HepG2 (cell line): Measurements from ENCODE around the gene ZNF22. TPM values are rescaled to one million over a fixed set of nuclear protein-coding genes. Genes with fewer than 3 reads are reported as not detected.

Experiments used
- AGO1 ChIP-seq: fragments of 200-400 bp; formaldehyde crosslinking; IDR thresholded peaks from 2 replicates; pipeline ENCODE4 v1.6.1; 2017; ENCODE audit warnings: mild to moderate bottlenecking, low read depth, low read length, moderate library complexity; ENCODE audit not compliant: poor library complexity, severe bottlenecking
- GATAD2A ChIP-seq: IDR thresholded peaks from 2 replicates; pipeline ENCODE4 v1.6.1; 2016
- KLF12 ChIP-seq: sonication (generic); formaldehyde crosslinking; IDR thresholded peaks from 2 replicates; pipeline ENCODE4 v1.4.0; 2020; ENCODE audit warnings: missing genetic modification reagents, borderline replicate concordance
- PRDM10 ChIP-seq: sonication (generic); formaldehyde crosslinking; IDR thresholded peaks from 2 replicates; pipeline ENCODE4 v1.4.0; 2020; ENCODE audit warnings: low read depth, missing genetic modification reagents
- TOE1 ChIP-seq: sonication (generic); formaldehyde crosslinking; IDR thresholded peaks from 2 replicates; pipeline ENCODE4 v1.4.0; 2020; ENCODE audit warnings: mild to moderate bottlenecking, missing genetic modification reagents
- ZMAT3 ChIP-seq: sonication (generic); formaldehyde crosslinking; conservative IDR thresholded peaks from 2 replicates; pipeline ENCODE4 v1.7.0; 2021; ENCODE audit warnings: missing genetic modification reagents
- ZNF224 ChIP-seq: sonication (generic); formaldehyde crosslinking; IDR thresholded peaks from 2 replicates; pipeline ENCODE4 v1.5.0; 2020; ENCODE audit warnings: mild to moderate bottlenecking, missing genetic modification reagents
- ZNF230 ChIP-seq: sonication (generic); formaldehyde crosslinking; IDR thresholded peaks from 2 replicates; pipeline ENCODE4 v1.4.0; 2020; ENCODE audit warnings: mild to moderate bottlenecking, missing genetic modification reagents
- ZNF317 ChIP-seq: sonication (generic); formaldehyde crosslinking; IDR thresholded peaks from 2 replicates; pipeline ENCODE4 v1.5.0; 2020; ENCODE audit warnings: mild to moderate bottlenecking, missing genetic modification reagents
- ZNF460 ChIP-seq: sonication (generic); formaldehyde crosslinking; IDR thresholded peaks from 2 replicates; pipeline ENCODE4 v1.5.1; 2020; ENCODE audit warnings: missing genetic modification reagents, mild to moderate bottlenecking, borderline replicate concordance
- ZNF589 ChIP-seq: sonication (generic); formaldehyde crosslinking; conservative IDR thresholded peaks from 2 replicates; pipeline ENCODE4 v1.8.0; 2022; ENCODE audit warnings: mild to moderate bottlenecking, moderate library complexity, missing genetic modification reagents
- ZUFSP ChIP-seq: sonication (generic); formaldehyde crosslinking; IDR thresholded peaks from 2 replicates; pipeline ENCODE4 v1.9.0; 2021; ENCODE audit warnings: missing genetic modification reagents, mild to moderate bottlenecking, borderline replicate concordance
- polyA plus RNA-seq, 8 experiments: library from polyadenylated mRNA; depleted of rRNA in 3 of 8; stranded (reverse) in 7 of 8; unstranded in 1 of 8; fragments of >200 nt; fragmentation: Illumina TruSeq in 4 of 8; extraction: Trizol in 4 of 8; gene quantifications; 2 replicates each; pipeline versions ENCODE4 v1.2.1 to v1.2.3, GENCODE V29; 2011 to 2016; ENCODE audit warnings: low read depth in 4 of 8, missing spikeins in 1 of 8, mixed read lengths in 1 of 8; ENCODE audit not compliant: insufficient read depth in 1 of 8
- total RNA-seq, 5 experiments: library from RNA; depleted of rRNA; stranded (reverse); fragments of >200 nt; fragmentation: Illumina TruSeq; extraction: Trizol; gene quantifications; 2 replicates each; pipeline ENCODE4 v1.2.3, GENCODE V29; 2016; ENCODE audit warnings: low read depth in 1 of 5
- TF ChIP-seq, protein P1 (sequence below): sonication (generic); formaldehyde crosslinking; IDR thresholded peaks from 2 replicates; pipeline ENCODE4 v1.9.0; 2021; ENCODE audit warnings: mild to moderate bottlenecking, missing genetic modification reagents
- TF ChIP-seq, protein P2 (sequence below): sonication (generic); formaldehyde crosslinking; conservative IDR thresholded peaks from 2 replicates; pipeline ENCODE4 v1.8.0; 2022; ENCODE audit warnings: low read depth, missing genetic modification reagents
- TF ChIP-seq, protein P3 (sequence below): IDR thresholded peaks from 2 replicates; pipeline ENCODE4 v1.6.1; 2016; ENCODE audit warnings: mild to moderate bottlenecking, missing biosample characterization, missing genetic modification reagents

ZNF22 gene
- total and polyA plus RNA-seq, 2 of the 13 experiments (the other 11 are each of a cell fraction or from before 2014, with no cell fraction given) = 0.40 to 1.3 TPM

DNA sequence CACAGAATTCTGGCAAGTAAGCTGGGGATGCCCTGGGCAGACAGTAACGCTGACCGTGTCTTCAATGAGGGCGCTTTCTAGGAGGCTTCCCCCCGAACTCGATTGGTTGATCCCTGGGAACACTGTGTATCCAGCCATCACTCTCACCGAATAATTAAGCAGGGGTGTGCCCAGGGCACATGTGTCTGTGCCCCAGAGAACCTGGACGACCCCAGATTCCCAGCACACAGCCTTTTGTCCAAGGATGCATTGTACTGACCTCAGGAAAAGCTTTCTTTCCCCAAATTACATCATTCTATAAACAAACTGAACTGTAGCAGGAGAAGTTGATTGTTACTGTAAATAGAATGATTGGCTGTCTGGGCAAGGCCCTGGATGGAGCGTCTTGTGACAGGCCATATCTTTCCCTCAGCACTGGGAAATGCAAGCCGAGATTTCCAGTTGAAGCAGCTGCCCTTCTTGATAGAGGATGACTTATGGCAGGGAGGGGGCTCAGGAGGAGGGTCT is 15.5 kb upstream of the ZNF22 start (continued):
- TF ChIP-seq, protein P1, sequence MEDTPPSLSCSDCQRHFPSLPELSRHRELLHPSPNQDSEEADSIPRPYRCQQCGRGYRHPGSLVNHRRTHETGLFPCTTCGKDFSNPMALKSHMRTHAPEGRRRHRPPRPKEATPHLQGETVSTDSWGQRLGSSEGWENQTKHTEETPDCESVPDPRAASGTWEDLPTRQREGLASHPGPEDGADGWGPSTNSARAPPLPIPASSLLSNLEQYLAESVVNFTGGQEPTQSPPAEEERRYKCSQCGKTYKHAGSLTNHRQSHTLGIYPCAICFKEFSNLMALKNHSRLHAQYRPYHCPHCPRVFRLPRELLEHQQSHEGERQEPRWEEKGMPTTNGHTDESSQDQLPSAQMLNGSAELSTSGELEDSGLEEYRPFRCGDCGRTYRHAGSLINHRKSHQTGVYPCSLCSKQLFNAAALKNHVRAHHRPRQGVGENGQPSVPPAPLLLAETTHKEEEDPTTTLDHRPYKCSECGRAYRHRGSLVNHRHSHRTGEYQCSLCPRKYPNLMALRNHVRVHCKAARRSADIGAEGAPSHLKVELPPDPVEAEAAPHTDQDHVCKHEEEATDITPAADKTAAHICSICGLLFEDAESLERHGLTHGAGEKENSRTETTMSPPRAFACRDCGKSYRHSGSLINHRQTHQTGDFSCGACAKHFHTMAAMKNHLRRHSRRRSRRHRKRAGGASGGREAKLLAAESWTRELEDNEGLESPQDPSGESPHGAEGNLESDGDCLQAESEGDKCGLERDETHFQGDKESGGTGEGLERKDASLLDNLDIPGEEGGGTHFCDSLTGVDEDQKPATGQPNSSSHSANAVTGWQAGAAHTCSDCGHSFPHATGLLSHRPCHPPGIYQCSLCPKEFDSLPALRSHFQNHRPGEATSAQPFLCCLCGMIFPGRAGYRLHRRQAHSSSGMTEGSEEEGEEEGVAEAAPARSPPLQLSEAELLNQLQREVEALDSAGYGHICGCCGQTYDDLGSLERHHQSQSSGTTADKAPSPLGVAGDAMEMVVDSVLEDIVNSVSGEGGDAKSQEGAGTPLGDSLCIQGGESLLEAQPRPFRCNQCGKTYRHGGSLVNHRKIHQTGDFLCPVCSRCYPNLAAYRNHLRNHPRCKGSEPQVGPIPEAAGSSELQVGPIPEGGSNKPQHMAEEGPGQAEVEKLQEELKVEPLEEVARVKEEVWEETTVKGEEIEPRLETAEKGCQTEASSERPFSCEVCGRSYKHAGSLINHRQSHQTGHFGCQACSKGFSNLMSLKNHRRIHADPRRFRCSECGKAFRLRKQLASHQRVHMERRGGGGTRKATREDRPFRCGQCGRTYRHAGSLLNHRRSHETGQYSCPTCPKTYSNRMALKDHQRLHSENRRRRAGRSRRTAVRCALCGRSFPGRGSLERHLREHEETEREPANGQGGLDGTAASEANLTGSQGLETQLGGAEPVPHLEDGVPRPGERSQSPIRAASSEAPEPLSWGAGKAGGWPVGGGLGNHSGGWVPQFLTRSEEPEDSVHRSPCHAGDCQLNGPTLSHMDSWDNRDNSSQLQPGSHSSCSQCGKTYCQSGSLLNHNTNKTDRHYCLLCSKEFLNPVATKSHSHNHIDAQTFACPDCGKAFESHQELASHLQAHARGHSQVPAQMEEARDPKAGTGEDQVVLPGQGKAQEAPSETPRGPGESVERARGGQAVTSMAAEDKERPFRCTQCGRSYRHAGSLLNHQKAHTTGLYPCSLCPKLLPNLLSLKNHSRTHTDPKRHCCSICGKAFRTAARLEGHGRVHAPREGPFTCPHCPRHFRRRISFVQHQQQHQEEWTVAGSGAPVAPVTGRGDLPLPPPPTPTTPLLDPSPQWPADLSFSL = no peak
- peak; percentile 54; the same call in 1 of the 2 replicates for TF ChIP-seq GATAD2A (CRISPR knock-in tag)
- TF ChIP-seq PRDM10 (CRISPR knock-in tag) = no peak
- TF ChIP-seq, protein P2, sequence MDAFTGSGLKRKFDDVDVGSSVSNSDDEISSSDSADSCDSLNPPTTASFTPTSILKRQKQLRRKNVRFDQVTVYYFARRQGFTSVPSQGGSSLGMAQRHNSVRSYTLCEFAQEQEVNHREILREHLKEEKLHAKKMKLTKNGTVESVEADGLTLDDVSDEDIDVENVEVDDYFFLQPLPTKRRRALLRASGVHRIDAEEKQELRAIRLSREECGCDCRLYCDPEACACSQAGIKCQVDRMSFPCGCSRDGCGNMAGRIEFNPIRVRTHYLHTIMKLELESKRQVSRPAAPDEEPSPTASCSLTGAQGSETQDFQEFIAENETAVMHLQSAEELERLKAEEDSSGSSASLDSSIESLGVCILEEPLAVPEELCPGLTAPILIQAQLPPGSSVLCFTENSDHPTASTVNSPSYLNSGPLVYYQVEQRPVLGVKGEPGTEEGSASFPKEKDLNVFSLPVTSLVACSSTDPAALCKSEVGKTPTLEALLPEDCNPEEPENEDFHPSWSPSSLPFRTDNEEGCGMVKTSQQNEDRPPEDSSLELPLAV (CRISPR knock-in tag) = no peak
- no peak for TF ChIP-seq ZNF317
- TF ChIP-seq AGO1 = no peak
- no peak for TF ChIP-seq KLF12
- no peak for TF ChIP-seq TOE1 (CRISPR knock-in tag)
- no peak for TF ChIP-seq ZMAT3 (CRISPR knock-in tag)
- no peak for TF ChIP-seq ZUFSP
- TF ChIP-seq, protein P3, sequence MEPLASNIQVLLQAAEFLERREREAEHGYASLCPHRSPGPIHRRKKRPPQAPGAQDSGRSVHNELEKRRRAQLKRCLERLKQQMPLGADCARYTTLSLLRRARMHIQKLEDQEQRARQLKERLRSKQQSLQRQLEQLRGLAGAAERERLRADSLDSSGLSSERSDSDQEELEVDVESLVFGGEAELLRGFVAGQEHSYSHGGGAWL (CRISPR knock-in tag) = no peak
- no peak for TF ChIP-seq ZNF589 (CRISPR knock-in tag)
- no peak for TF ChIP-seq ZNF460 (CRISPR knock-in tag)
- TF ChIP-seq ZNF224 = no peak
- TF ChIP-seq ZNF230 (CRISPR knock-in tag) = no peak
